Kidney (tissue), 22 donors: ENCODE data around the gene GFRA4. TPM values are rescaled to one million over a fixed set of nuclear protein-coding genes. Genes with fewer than 3 reads are reported as not detected.

Source experiments
- DNase-seq, 5 donors: peaks; one replicate each; pipeline ENCODE4 v3.0.0-alpha.2; 2013 to 2020
- FAIRE-seq: peaks from 2 replicates; lab custom pipeline; 2012; peaks lifted over from hg19 to GRCh38; lab: Jason Lieb, UNC
- H3K27ac ChIP-seq, 2 donors: one replicate each; pipeline ENCODE4 v1.7.0; 2013; ENCODE audit warnings: low read depth in 2 of 2, low read length in 2 of 2, inconsistent platforms in 1 of 2
- H3K27me3 ChIP-seq: one replicate; pipeline ENCODE4 v1.7.1; 2013; ENCODE audit warnings: low read length, inconsistent platforms; ENCODE audit not compliant: control insufficient read depth, insufficient read depth
- H3K36me3 ChIP-seq, 3 donors: one replicate each; pipeline versions ENCODE4 v1.7.0 to v1.7.1; 2013; ENCODE audit warnings: low read length in 3 of 3, control low read depth in 1 of 3, inconsistent platforms in 1 of 3; ENCODE audit not compliant: insufficient read depth in 3 of 3, control insufficient read depth in 2 of 3
- H3K4me1 ChIP-seq, 3 donors: one replicate each; pipeline versions ENCODE4 v1.7.0 to v1.7.1; 2013; ENCODE audit warnings: low read length in 3 of 3, inconsistent platforms in 1 of 3, low read depth in 1 of 3; ENCODE audit not compliant: control insufficient read depth in 2 of 3, insufficient read depth in 2 of 3
- H3K4me3 ChIP-seq, 3 donors: one replicate each; pipeline versions ENCODE4 v1.7.0 to v1.8.1; 2013; ENCODE audit warnings: low read length in 3 of 3, control low read depth in 1 of 3, inconsistent platforms in 1 of 3
- H3K9ac ChIP-seq, 3 donors: one replicate each; pipeline versions ENCODE4 v1.7.0 to v1.7.1; 2013; ENCODE audit warnings: low read length in 3 of 3, control low read depth in 1 of 3, inconsistent platforms in 1 of 3
- H3K9me3 ChIP-seq, 3 donors: one replicate each; pipeline versions ENCODE4 v1.7.0 to v1.7.1; 2013; ENCODE audit warnings: low read length in 3 of 3, control low read depth in 1 of 3, inconsistent platforms in 1 of 3; ENCODE audit not compliant: control insufficient read depth in 2 of 3, insufficient read depth in 1 of 3
- intact Hi-C: fragments of 100-400 bp; cut with DNase I; formaldehyde crosslinking; loops from one replicate; pipeline ENCODE4 v1.11.1; 2022
- long read RNA-seq, 10 donors: library from polyadenylated mRNA in 1 of 10; unstranded in 1 of 10; transcript quantifications; one replicate each; pipeline ENCODE4 v2.0.0 and lab custom pipeline, GENCODE V29; 2021 to 2026
- polyA plus RNA-seq: library from polyadenylated mRNA; stranded (reverse); fragments of 350-450 nt; fragmentation: Illumina TruSeq; extraction: RNeasy Lipid Tissue Mini Kit (QIAGEN cat#74804); gene quantifications from one replicate; pipeline ENCODE4 v1.2.3, GENCODE V29; 2014; ENCODE audit warnings: low read depth, low replicate concordance; ENCODE audit not compliant: insufficient read depth
- total RNA-seq: library from RNA; stranded (reverse); fragmentation: NEBNext Ultra II Directional; extraction: Animal tissue kit (Norgen Biotek cat#: 25700); gene quantifications from one replicate; pipeline ENCODE4 v1.2.1, GENCODE V29; 2021
- TF ChIP-seq, protein P1 (sequence below): IDR thresholded peaks from 3 replicates; pipeline ENCODE4 v1.5.1; 2012; ENCODE audit warnings: mild to moderate bottlenecking, moderate library complexity, borderline replicate concordance; ENCODE audit not compliant: insufficient read depth; ENCODE audit errors: extremely low read depth
- donor health status: control.
- donor health status: control.
- donor health status: control.
- donor health status: control.
- donor health status: control.
- donor health status: DM: yes; HTN: yes; CAD: no.
- donor health status: Normal renal cell carcinoma (clear cell type).

The GFRA4 gene, protein sequence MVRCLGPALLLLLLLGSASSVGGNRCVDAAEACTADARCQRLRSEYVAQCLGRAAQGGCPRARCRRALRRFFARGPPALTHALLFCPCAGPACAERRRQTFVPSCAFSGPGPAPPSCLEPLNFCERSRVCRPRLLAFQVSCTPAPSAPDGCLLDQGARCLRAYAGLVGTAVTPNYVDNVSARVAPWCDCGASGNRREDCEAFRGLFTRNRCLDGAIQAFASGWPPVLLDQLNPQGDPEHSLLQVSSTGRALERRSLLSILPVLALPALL
- not detected for total RNA-seq
- 0.56 TPM for polyA plus RNA-seq
- long read RNA-seq, donor 1, result 0 reads
- long read RNA-seq, donor 2, result 0 reads
- long read RNA-seq, donor 3, result 0 reads
- long read RNA-seq, donor 4, result 0 reads
- long read RNA-seq, donor 5, result 0 reads
- long read RNA-seq, donor 6, result 0 reads
- long read RNA-seq, donor 7, result 0 reads
- long read RNA-seq, donor 8, result 0 reads
- long read RNA-seq, donor 9, result 0 reads
- long read RNA-seq, donor 10, result 0 reads

DNA sequence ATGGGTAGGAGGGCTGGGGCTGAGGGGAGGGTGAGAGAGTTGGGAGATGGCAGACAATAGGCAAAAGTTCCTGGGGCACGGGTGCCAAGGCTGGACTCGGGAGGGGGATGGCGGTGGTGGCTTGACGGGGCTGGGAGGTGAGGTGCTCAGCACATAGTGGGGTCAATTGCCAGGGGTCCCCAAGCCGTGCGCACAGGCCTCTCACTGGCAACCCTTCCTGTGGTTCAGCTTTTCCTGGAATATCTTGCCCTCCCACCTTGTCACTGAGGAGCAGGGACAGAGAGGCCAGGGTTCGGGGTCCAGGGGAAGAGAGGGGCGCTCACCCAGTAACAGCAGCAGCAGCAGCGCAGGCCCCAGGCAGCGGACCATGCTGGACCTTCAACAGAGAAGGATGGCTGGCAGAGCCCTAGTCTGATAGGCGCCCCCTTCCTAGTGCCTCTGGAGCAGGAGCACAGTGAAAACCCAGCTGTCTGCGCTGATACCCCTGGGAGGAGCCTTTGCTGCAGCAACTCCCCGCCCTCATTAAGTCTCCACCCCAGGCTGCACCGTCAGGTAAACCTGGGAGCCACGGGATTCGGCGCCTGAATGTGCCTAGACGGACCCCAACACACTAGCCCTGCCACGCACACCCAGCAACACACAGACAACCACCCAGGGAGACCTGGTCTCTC, at the start of gene GFRA4:
TSS of gene GFRA4 (minus strand) at position 369 of the 671 bp plus-strand sequence. CDS start at position 369, 0 bp downstream.
- H3K36me3 ChIP-seq, result no peaks in the 10 kb centered on the region
- H3K27ac ChIP-seq, result no peak within 1 kb of the TSS
- no peaks in the 10 kb centered on the region for H3K4me1 ChIP-seq
- peak in 2 of 5 donors; percentile 38 to 46 for DNase-seq
- intact Hi-C loops, result no loop called here
- H3K9me3 ChIP-seq, result no peaks in the 10 kb centered on the region
- TF ChIP-seq, protein P1, sequence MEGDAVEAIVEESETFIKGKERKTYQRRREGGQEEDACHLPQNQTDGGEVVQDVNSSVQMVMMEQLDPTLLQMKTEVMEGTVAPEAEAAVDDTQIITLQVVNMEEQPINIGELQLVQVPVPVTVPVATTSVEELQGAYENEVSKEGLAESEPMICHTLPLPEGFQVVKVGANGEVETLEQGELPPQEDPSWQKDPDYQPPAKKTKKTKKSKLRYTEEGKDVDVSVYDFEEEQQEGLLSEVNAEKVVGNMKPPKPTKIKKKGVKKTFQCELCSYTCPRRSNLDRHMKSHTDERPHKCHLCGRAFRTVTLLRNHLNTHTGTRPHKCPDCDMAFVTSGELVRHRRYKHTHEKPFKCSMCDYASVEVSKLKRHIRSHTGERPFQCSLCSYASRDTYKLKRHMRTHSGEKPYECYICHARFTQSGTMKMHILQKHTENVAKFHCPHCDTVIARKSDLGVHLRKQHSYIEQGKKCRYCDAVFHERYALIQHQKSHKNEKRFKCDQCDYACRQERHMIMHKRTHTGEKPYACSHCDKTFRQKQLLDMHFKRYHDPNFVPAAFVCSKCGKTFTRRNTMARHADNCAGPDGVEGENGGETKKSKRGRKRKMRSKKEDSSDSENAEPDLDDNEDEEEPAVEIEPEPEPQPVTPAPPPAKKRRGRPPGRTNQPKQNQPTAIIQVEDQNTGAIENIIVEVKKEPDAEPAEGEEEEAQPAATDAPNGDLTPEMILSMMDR, result no peak
- no peak within 1 kb of the TSS for H3K9ac ChIP-seq
- FAIRE-seq, result no peak
- peaks cover 9% of the 10 kb centered on the region for H3K27me3 ChIP-seq
- H3K4me3 ChIP-seq, result no peak within 1 kb of the TSS

DNA sequence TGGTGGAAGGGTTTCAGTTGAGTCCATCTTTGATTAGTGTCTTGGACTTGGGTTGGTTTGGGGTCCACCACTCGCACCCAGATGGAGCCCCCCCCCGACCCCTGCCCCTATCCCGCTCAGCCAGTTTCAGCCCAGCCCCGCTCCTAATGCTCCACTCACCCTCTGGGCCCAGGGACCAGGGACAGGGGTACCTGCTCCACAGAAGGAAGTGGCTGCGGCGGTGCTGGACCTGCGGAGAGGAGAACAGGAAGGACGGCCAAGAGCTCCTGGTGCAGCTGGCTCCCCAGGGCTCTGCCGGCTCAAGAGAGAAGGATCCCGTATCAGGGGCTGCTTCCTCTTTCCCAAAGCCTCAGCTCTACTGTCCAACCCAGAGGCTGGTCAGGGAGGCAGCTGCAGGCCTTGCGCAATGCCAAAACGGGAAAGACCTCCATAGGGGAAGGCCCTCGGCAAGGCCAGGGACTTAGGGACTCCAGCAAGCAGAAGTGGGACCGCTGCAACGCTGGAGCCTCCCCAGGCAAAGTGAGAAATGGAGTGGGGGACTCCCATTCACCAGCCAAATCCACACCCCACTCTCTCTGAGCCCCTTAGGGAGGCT, 49.2 kb upstream of the GFRA4 start, which contains the start of gene SIGLEC1:
TSS of gene SIGLEC1 (minus strand) at position 322 of the 595 bp plus-strand sequence. CDS start 5,472 bp downstream, outside the sequence.
- DNase-seq (peak in 1 of 5 donors; percentile 75), FAIRE-seq (no peak)
- Histone ChIP-seq H3K27ac (no peak within 1 kb of the TSS), H3K36me3 (no peaks in the 10 kb centered on the region), H3K4me1 (no peaks in the 10 kb centered on the region), H3K4me3 (no peak within 1 kb of the TSS), H3K9me3 (no peaks in the 10 kb centered on the region), H3K9ac (no peak within 1 kb of the TSS), H3K27me3 (no peaks in the 10 kb centered on the region)
- TF ChIP-seq, protein P1, result no peak
- intact Hi-C loops, result no loop called here

DNA sequence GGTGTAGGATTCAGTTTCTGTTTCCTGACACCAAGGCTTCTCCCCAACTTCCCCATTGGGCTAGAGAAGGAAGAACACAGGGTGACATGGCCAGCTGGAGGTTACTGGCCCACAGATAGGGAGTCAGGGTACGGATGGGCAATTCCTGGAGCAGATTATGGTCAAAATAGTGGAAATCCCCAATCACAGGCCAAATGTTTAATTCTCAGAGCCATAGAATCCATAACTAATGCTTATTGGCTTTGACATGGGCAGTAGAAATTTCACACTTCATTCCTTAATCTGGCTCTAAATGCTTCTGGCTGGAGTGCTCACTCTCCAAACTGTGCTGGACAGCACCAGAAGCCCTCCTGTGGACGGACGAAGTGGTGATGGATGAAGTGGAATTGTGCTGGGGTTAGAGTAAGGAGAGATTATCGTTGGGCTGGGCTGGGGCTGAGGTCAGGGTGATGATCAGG, 48.3 kb upstream of the GFRA4 start:
- no peaks in the 10 kb centered on the region for H3K4me1 ChIP-seq
- H3K9me3 ChIP-seq, result no peaks in the 10 kb centered on the region
- no peak overlapping the region for H3K4me3 ChIP-seq
- FAIRE-seq, result no peak
- intact Hi-C loops, result no loop called here
- no peak overlapping the region for H3K27ac ChIP-seq
- no peak overlapping the region for H3K9ac ChIP-seq
- H3K27me3 ChIP-seq, result no peaks in the 10 kb centered on the region
- peak in 1 of 5 donors; percentile 12 for DNase-seq
- no peaks in the 10 kb centered on the region for H3K36me3 ChIP-seq
- TF ChIP-seq, protein P1, result no peak
